C4-2B (cell line): ENCODE measurements around the gene XXYLT1.

ENCODE experiments used
- ZFX ChIP-seq: fragments of 450-650 bp; IDR thresholded peaks from 2 replicates; pipeline ENCODE4 v1.6.1; 2017
- TF ChIP-seq, protein P1 (sequence below): fragments of 450-650 bp; conservative IDR thresholded peaks from 2 replicates; pipeline ENCODE4 v1.5.1; 2017; ENCODE audit warnings: mild to moderate bottlenecking

DNA sequence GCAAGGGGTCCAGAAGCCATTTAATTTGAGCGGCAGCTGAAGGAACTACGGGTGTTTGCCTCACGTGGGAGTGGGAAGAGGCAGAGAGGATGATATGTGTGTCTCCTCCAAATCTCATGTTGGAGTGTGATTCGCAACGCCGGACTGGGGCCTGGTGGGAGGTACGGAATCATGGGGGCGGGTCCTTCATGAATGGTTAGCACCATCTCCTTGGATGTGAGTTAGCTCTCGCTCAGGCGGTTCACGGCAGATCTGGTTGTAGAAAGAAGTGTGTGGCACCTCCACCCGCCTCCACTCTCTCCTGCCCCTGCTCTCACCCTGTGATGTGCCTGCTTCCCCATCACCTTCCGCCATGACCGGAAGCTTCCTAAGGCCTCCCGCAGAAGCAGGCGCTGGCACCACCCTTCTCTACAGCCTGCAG is 25.4 kb downstream of the XXYLT1 start:
- TF ChIP-seq, protein P1, sequence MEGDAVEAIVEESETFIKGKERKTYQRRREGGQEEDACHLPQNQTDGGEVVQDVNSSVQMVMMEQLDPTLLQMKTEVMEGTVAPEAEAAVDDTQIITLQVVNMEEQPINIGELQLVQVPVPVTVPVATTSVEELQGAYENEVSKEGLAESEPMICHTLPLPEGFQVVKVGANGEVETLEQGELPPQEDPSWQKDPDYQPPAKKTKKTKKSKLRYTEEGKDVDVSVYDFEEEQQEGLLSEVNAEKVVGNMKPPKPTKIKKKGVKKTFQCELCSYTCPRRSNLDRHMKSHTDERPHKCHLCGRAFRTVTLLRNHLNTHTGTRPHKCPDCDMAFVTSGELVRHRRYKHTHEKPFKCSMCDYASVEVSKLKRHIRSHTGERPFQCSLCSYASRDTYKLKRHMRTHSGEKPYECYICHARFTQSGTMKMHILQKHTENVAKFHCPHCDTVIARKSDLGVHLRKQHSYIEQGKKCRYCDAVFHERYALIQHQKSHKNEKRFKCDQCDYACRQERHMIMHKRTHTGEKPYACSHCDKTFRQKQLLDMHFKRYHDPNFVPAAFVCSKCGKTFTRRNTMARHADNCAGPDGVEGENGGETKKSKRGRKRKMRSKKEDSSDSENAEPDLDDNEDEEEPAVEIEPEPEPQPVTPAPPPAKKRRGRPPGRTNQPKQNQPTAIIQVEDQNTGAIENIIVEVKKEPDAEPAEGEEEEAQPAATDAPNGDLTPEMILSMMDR, result no peak
- no peak for TF ChIP-seq ZFX
